Endothelial cell of umbilical vein (primary cell): ENCODE results near the gene TMEM213. TPM values are rescaled to one million over a fixed set of nuclear protein-coding genes. Genes with fewer than 3 reads are reported as not detected.

Experiments
- BruUV-seq: library from RNA; stranded (reverse); fragments of 400-500 nt; replicated peaks from 2 replicates; lab custom pipeline; 2021; lab: Mats Ljungman, UMichigan
- CTCF ChIA-PET: fragments of 300-600, 350-600 bp; sonication (Branson Sonifier 250); formaldehyde crosslinking; loops from one replicate; lab custom pipeline; 2021; ENCODE audit warnings: antibody characterized with exemption, inconsistent platforms; lab: Charles Lee
- POLR2A ChIA-PET: fragments of 300-600, 350-600 bp; sonication (Branson Sonifier 250); formaldehyde crosslinking; loops from one replicate; lab custom pipeline; 2021; ENCODE audit warnings: antibody characterized with exemption, inconsistent platforms; lab: Charles Lee
- DNase-seq: peaks from one replicate; pipeline ENCODE4 v3.0.0-alpha.2; 2011; ENCODE audit warnings: low read depth, low spot score
- FAIRE-seq: peaks from 2 replicates; lab custom pipeline; 2011; peaks lifted over from hg19 to GRCh38; lab: Jason Lieb, UNC
- H2AFZ ChIP-seq: 2 replicates; pipeline ENCODE4 v1.6.0; 2012; ENCODE audit warnings: low read depth, low read length, control low read depth, inconsistent platforms
- H3K27ac ChIP-seq: 2 replicates; pipeline ENCODE4 v1.5.1; 2011; ENCODE audit warnings: low read depth, mild to moderate bottlenecking, control low read depth, low read length, moderate library complexity; ENCODE audit not compliant: insufficient read depth
- H3K27me3 ChIP-seq, 2 experiments: 2 replicates each; pipeline versions ENCODE4 v1.6.0 to v1.6.1; 2011; ENCODE audit warnings: low read length in 2 of 2, mixed read lengths in 1 of 2; ENCODE audit not compliant: control insufficient read depth in 2 of 2, insufficient read depth in 2 of 2
- H3K36me3 ChIP-seq, 2 experiments: 2 replicates in 1 of 2; 3 replicates in 1 of 2; pipeline ENCODE4 v1.5.1; 2011; ENCODE audit warnings: low read length in 2 of 2, mild to moderate bottlenecking in 1 of 2, moderate library complexity in 1 of 2; ENCODE audit not compliant: control insufficient read depth in 2 of 2, insufficient read depth in 2 of 2; ENCODE audit errors: extremely low read depth in 1 of 2
- H3K4me1 ChIP-seq: 3 replicates; pipeline ENCODE4 v1.5.1; 2011; ENCODE audit warnings: mild to moderate bottlenecking, low read length; ENCODE audit not compliant: control insufficient read depth, insufficient read depth; ENCODE audit errors: extremely low read depth
- H3K4me2 ChIP-seq: 2 replicates; pipeline ENCODE4 v1.6.1; 2011; ENCODE audit warnings: low read length, control low read depth, mixed read lengths; ENCODE audit not compliant: insufficient read depth
- H3K4me3 ChIP-seq, 3 experiments: fragments of 200-600 bp in 1 of 3; sonication (generic), shearing (Covaris generic) in 1 of 3; replicated peaks in 1 of 3; 2 replicates each; pipeline ENCODE4 v1.5.1; 2011 to 2016; ENCODE audit warnings: control low read depth in 3 of 3, low read length in 3 of 3, mild to moderate bottlenecking in 2 of 3, inconsistent platforms in 1 of 3, low read depth in 1 of 3, moderate library complexity in 1 of 3; ENCODE audit not compliant: insufficient read depth in 1 of 3
- H3K79me2 ChIP-seq: 2 replicates; pipeline ENCODE4 v1.6.0; 2012; ENCODE audit warnings: low read length, inconsistent platforms; ENCODE audit not compliant: control insufficient read depth, insufficient read depth
- H3K9ac ChIP-seq: replicated peaks from 2 replicates; pipeline ENCODE3; 2011; ENCODE audit warnings: low read length, control low read depth; ENCODE audit not compliant: insufficient read depth; ENCODE audit errors: extremely low read depth
- H3K9me1 ChIP-seq: replicated peaks from 3 replicates; pipeline ENCODE4 v1.6.0; 2011; ENCODE audit warnings: mild to moderate bottlenecking, low read length; ENCODE audit not compliant: control insufficient read depth, insufficient read depth; ENCODE audit errors: extremely low read depth
- H3K9me3 ChIP-seq: replicated peaks from 2 replicates; pipeline ENCODE4 v1.5.1; 2012; ENCODE audit warnings: low read length, inconsistent platforms; ENCODE audit not compliant: control insufficient read depth, insufficient read depth
- H4K20me1 ChIP-seq: replicated peaks from 2 replicates; pipeline ENCODE3; 2011; ENCODE audit warnings: mild to moderate bottlenecking, low read length; ENCODE audit not compliant: control insufficient read depth, insufficient read depth; ENCODE audit errors: extremely low read depth
- EZH2 ChIP-seq: IDR thresholded peaks from 2 replicates; pipeline ENCODE4 v1.6.1; 2012; ENCODE audit warnings: borderline replicate concordance, low read depth, mild to moderate bottlenecking, moderate library complexity, low read length, inconsistent platforms; ENCODE audit not compliant: severe bottlenecking
- MAX ChIP-seq: IDR thresholded peaks from 2 replicates; pipeline ENCODE4 v1.6.1; 2011; ENCODE audit not compliant: insufficient read depth, insufficient read length
- POLR2AphosphoS5 ChIP-seq: IDR thresholded peaks from 2 replicates; pipeline ENCODE4 v1.6.1; 2012; ENCODE audit warnings: low read depth, mild to moderate bottlenecking, control low read depth, low read length, moderate library complexity; ENCODE audit not compliant: insufficient read depth
- dilution Hi-C: fragments of 300-500 bp; cut with MboI; formaldehyde crosslinking; loops from one replicate; pipeline ENCODE4 v1.15.0; 2019; ENCODE audit warnings: low sequenced_read_pairs; ENCODE audit not compliant: extremely low pct_ligation_motif_present
- intact Hi-C: fragments of 100-400 bp; cut with micrococcal nuclease; formaldehyde crosslinking; loops from one replicate; pipeline ENCODE4 v1.10.0; 2022
- polyA plus RNA-seq, 4 experiments: library from polyadenylated mRNA; depleted of rRNA in 3 of 4; stranded (reverse) in 3 of 4; unstranded in 1 of 4; fragments of >200 nt; gene quantifications; 2 replicates each; pipeline versions ENCODE4 v1.2.1 to v1.2.3, GENCODE V29; 2011 to 2012; ENCODE audit warnings: missing spikeins in 1 of 4
- total RNA-seq: library from RNA; stranded (reverse); gene quantifications from 2 replicates; pipeline ENCODE4 v1.2.3, GENCODE V29; 2021

The TMEM213 gene
- total and polyA plus RNA-seq, 2 donors (not counting 3 experiments of a cell fraction or from before 2014, with no cell fraction given) = not detected

GRCh38 chr7:138879356-138879755 is 81.6 kb downstream of the TMEM213 start:
- no peaks in the 10 kb centered on the region for H3K9me3 ChIP-seq
- no peak overlapping the region for H3K4me2 ChIP-seq
- DNase-seq (no peak), FAIRE-seq (no peak)
- no peak overlapping the region for H3K9ac ChIP-seq
- no peaks in the 10 kb centered on the region for H4K20me1 ChIP-seq
- no peak for TF ChIP-seq MAX
- no peak for TF ChIP-seq POLR2AphosphoS5
- intact Hi-C loops = no loop called here
- no TSS peak for BruUV-seq
- ChIA-PET CTCF (no interaction called here), POLR2A (no interaction called here)
- H3K36me3 ChIP-seq = peaks cover 0 to 4% of the 10 kb centered on the region in 2 experiments
- H3K27ac ChIP-seq = no peak overlapping the region
- no peak overlapping the region for H3K4me3 ChIP-seq
- no peaks in the 10 kb centered on the region for H3K4me1 ChIP-seq
- no peak overlapping the region for H2AFZ ChIP-seq
- H3K9me1 ChIP-seq = no peaks in the 10 kb centered on the region
- no peaks in the 10 kb centered on the region for H3K27me3 ChIP-seq
- dilution Hi-C loops = no loop called here
- no peaks in the 10 kb centered on the region for H3K79me2 ChIP-seq

GRCh38 chr7:138880881-138881578 is 83.2 kb downstream of the TMEM213 start:
- FAIRE-seq (no peak), DNase-seq (no peak)
- no peak for TF ChIP-seq EZH2
- intact Hi-C loops = no loop called here
- dilution Hi-C loops = no loop called here
- Histone ChIP-seq H3K9ac (no peak overlapping the region), H3K27me3 (no peaks in the 10 kb centered on the region), H2AFZ (no peak overlapping the region), H3K9me3 (no peaks in the 10 kb centered on the region), H3K79me2 (no peaks in the 10 kb centered on the region), H3K4me3 (no peak overlapping the region), H3K9me1 (no peaks in the 10 kb centered on the region), H3K4me1 (no peaks in the 10 kb centered on the region), H4K20me1 (no peaks in the 10 kb centered on the region), H3K36me3 (peaks cover 0 to 4% of the 10 kb centered on the region in 2 experiments), H3K4me2 (no peak overlapping the region), H3K27ac (no peak overlapping the region)
- no TSS peak for BruUV-seq
- ChIA-PET CTCF (no interaction called here), POLR2A (no interaction called here)
